ENCODE data around the gene TMEM225B. TPM values are rescaled to one million over a fixed set of nuclear protein-coding genes. Genes with fewer than 3 reads are reported as not detected.
A peak's percentile ranks its signal among the peaks of the same experiment; 100 is the strongest.

The TMEM225B gene
- total RNA-seq, 2 experiments from 2014 or later: 1.0 TPM

DNA sequence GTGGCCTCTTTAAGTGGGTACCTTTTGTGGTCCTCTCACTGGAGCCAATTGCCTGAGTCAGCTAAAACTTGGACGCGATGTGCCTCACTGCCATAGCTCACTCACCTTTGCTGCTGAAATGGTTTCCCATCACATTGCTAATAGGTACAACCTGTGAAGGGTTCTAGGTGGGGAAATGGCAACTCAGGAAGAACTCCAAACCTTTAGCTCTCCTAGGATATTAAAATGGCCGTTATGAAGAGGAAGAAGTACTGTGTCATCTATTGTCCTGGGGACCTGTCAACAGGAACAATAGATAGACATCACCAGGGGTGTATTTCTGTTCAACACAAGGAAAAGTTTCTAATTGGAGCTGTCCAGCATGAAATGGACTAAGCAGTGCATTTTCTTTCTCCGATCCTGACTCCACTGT is 40.9 kb upstream of the TMEM225B start:
- peak overlapping the region; percentile 98 for H3K4me3 ChIP-seq (ENCODE audit: low read length)
- H3K9me3 ChIP-seq (ENCODE audit: control insufficient read depth in 1 of 2, insufficient read depth in 1 of 2, low read length in 2 of 2): no peaks in the 10 kb centered on the region
- Mint-ChIP-seq H3K27me3 (no peaks in the 10 kb centered on the region), H3K4me3 (peak overlapping the region; percentile 93), H3K4me1 (ENCODE audit: low read depth) (peaks cover 64% of the 10 kb centered on the region), H3K36me3 (ENCODE audit: low read depth) (peaks cover 70% of the 10 kb centered on the region), H3K27ac (peak overlapping the region; percentile 95), H3K9me3 (no peaks in the 10 kb centered on the region)
- TF ChIP-seq, protein P1, sequence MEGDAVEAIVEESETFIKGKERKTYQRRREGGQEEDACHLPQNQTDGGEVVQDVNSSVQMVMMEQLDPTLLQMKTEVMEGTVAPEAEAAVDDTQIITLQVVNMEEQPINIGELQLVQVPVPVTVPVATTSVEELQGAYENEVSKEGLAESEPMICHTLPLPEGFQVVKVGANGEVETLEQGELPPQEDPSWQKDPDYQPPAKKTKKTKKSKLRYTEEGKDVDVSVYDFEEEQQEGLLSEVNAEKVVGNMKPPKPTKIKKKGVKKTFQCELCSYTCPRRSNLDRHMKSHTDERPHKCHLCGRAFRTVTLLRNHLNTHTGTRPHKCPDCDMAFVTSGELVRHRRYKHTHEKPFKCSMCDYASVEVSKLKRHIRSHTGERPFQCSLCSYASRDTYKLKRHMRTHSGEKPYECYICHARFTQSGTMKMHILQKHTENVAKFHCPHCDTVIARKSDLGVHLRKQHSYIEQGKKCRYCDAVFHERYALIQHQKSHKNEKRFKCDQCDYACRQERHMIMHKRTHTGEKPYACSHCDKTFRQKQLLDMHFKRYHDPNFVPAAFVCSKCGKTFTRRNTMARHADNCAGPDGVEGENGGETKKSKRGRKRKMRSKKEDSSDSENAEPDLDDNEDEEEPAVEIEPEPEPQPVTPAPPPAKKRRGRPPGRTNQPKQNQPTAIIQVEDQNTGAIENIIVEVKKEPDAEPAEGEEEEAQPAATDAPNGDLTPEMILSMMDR (IDR thresholded peaks at IDR 0.05): no peak
- H3K4me1 ChIP-seq (ENCODE audit: insufficient read depth, low read length): peaks cover 50% of the 10 kb centered on the region
- intact Hi-C loops (cut with DNase I, micrococcal nuclease): loop anchor here (5.0 to 10.0 kb wide), 3 partner anchors 60 to 440 kb away; partner anchors contain the start of genes ARPC1A (in 1 of the 2) and ZSCAN25 (in 1 of the 2)
- H3K27ac ChIP-seq (ENCODE audit: low read depth in 1 of 2, low read length in 2 of 2): peak overlapping the region; percentile 95 to 96
- ATAC-seq (ENCODE audit: poor library complexity) (no peak), DNase-seq (peak in 1 of 14 experiments; percentile 19)
- no peaks in the 10 kb centered on the region for H3K27me3 ChIP-seq (ENCODE audit: control insufficient read depth in 1 of 2, insufficient read depth in 2 of 2, low read length in 2 of 2)
- ChIA-PET POLR2A (interaction anchor here (0.6 to 3.9 kb wide), 14 partner anchors 14 to 1318 kb away, joined by 3 to 99 read pairs (median 10); partner anchors contain the start of genes ATP5MF, BUD31, MEPCE and PDAP1), CTCF (no interaction called here)
- H3K36me3 ChIP-seq (ENCODE audit: insufficient read depth, low read length): peaks cover 53% of the 10 kb centered on the region

- intact Hi-C loops (cut with DNase I, micrococcal nuclease): loop anchor here (2.0 to 10.0 kb wide), 5 partner anchors 53 to 439 kb away; partner anchors contain the start of genes ARPC1A (in 1 of the 2), ZKSCAN5 (in 1 of the 2) and ZSCAN25 (in 1 of the 2)
- H3K4me3 Mint-ChIP-seq: peak overlapping the region; percentile 93
- Histone ChIP-seq H3K9me3 (ENCODE audit: control insufficient read depth in 1 of 2, insufficient read depth in 1 of 2, low read length in 2 of 2) (no peaks in the 10 kb centered on the region), H3K36me3 (ENCODE audit: insufficient read depth, low read length) (peaks cover 60% of the 10 kb centered on the region), H3K27ac (ENCODE audit: low read depth in 1 of 2, low read length in 2 of 2) (peak overlapping the region; percentile 95 to 96), H3K4me3 (ENCODE audit: low read length) (peak overlapping the region; percentile 98), H3K27me3 (ENCODE audit: control insufficient read depth in 1 of 2, insufficient read depth in 2 of 2, low read length in 2 of 2) (no peaks in the 10 kb centered on the region), H3K4me1 (ENCODE audit: insufficient read depth, low read length) (peaks cover 45% of the 10 kb centered on the region)
- no peaks in the 10 kb centered on the region for H3K9me3 Mint-ChIP-seq
- TF ChIP-seq, protein P1 (IDR thresholded peaks at IDR 0.05): no peak
- ChIA-PET CTCF (no interaction called here), POLR2A (interaction anchor here (0.6 to 3.9 kb wide), 32 partner anchors 9 to 1317 kb away, joined by 3 to 99 read pairs (median 6); partner anchors contain the start of genes ATP5MF, BUD31, CPSF4 and FBXO24)
- H3K36me3 Mint-ChIP-seq (ENCODE audit: low read depth): peaks cover 74% of the 10 kb centered on the region
- H3K4me1 Mint-ChIP-seq (ENCODE audit: low read depth): peaks cover 64% of the 10 kb centered on the region
- DNase-seq (no peak), ATAC-seq (ENCODE audit: poor library complexity) (peak; percentile 75)
- H3K27me3 Mint-ChIP-seq: no peaks in the 10 kb centered on the region
- H3K27ac Mint-ChIP-seq: peak overlapping the region; percentile 95
These were observed 40.1 kb upstream of the TMEM225B start for GRCh38 chr7:99557940-99558305.

DNA sequence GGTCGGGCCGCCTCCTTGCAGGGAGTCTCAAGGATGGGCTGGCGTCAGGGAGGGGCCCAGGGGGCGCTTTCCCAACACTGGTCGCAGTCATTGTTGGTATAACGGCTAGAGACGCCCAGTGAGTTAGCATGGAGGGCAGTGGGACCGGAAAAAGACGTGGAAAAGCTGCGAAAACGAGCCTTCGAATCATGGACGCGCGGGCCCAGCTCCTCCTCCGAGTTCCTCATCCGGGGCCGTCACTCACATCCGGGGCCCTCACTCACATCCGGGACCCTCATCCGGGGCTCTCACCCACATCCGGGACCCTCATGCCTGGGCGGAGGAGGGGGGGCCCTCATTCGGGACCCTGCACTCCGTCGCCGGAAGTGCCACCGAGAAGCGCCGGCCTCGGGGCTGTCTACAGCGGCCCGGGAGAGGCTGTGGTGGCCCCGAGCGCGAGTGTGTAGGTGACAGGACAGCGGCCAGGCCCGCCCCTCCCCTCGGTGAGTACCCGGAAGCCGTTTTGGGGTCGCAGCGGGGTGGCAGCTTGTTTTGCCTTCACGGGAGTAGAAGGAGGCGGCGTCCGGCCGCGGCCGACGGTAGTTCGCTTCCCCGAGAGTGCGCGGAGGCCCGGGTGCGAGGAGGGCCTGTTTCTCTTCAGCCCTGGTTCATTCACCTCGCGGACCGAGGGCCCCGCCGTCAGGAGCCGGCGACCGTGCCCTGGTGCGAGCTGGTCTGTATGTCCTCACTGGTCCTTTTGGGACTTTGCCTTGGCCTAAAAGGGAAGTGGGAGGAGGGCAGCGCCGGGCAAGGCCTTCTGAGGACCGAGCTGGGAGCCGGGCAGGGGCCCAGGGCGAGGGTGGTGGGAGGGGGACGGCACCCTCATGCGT is 39.5 kb upstream of the TMEM225B start, which contains the start of gene ZNF655:
Gene ZNF655, plus strand, starts transcription at position 337 of the 869 bp plus-strand sequence. CDS start 1,918 bp downstream, outside the sequence.
- Histone ChIP-seq H3K27me3 (ENCODE audit: control insufficient read depth in 1 of 2, insufficient read depth in 2 of 2, low read length in 2 of 2) (no peaks in the 10 kb centered on the region), H3K4me1 (ENCODE audit: insufficient read depth, low read length) (peaks cover 45% of the 10 kb centered on the region), H3K4me3 (ENCODE audit: low read length) (peak within 1 kb of the TSS; percentile 98), H3K36me3 (ENCODE audit: insufficient read depth, low read length) (peaks cover 60% of the 10 kb centered on the region), H3K9me3 (ENCODE audit: control insufficient read depth in 1 of 2, insufficient read depth in 1 of 2, low read length in 2 of 2) (no peaks in the 10 kb centered on the region), H3K27ac (ENCODE audit: low read depth in 1 of 2, low read length in 2 of 2) (peak within 1 kb of the TSS; percentile 95 to 96)
- intact Hi-C loops (cut with DNase I, micrococcal nuclease): loop anchor here (2.0 to 10.0 kb wide), 5 partner anchors 54 to 439 kb away; partner anchors contain the start of genes ARPC1A (in 1 of the 2), ZKSCAN5 (in 1 of the 2) and ZSCAN25 (in 1 of the 2)
- DNase-seq: peak; percentile 83 to 96 (median 88)
- Mint-ChIP-seq H3K27ac (peak within 1 kb of the TSS; percentile 95), H3K4me3 (peak within 1 kb of the TSS; percentile 93), H3K36me3 (ENCODE audit: low read depth) (peaks cover 72% of the 10 kb centered on the region), H3K4me1 (ENCODE audit: low read depth) (peaks cover 58% of the 10 kb centered on the region), H3K9me3 (no peaks in the 10 kb centered on the region), H3K27me3 (no peaks in the 10 kb centered on the region)
- TF ChIP-seq, protein P1 (IDR thresholded peaks at IDR 0.05): no peak
- CTCF ChIA-PET: interaction anchor here (1.3 kb wide), 1 partner anchor 58 kb away, joined by 3 read pairs; the partner anchor contains the start of gene ZSCAN25
- peak; percentile 79 for ATAC-seq (ENCODE audit: poor library complexity)
- POLR2A ChIA-PET: interaction anchor here (0.6 to 3.9 kb wide), 36 partner anchors 8 to 1316 kb away, joined by 3 to 99 read pairs (median 5); partner anchors contain the start of genes ATP5MF, BUD31, CPSF4 and FBXO24
